DND-41 (cell line): ENCODE results near the gene ZNHIT1.

Source experiments
- CTCF ChIP-seq: IDR thresholded peaks from 2 replicates; pipeline ENCODE4 v1.5.1; 2012; ENCODE audit warnings: borderline replicate concordance, low read length, moderate library complexity, mild to moderate bottlenecking; ENCODE audit not compliant: poor library complexity, severe bottlenecking; ENCODE audit errors: extremely low read depth
- EZH2 ChIP-seq: IDR thresholded peaks from 3 replicates; pipeline ENCODE4 v1.6.1; 2012; ENCODE audit warnings: borderline replicate concordance, low read depth, mild to moderate bottlenecking, moderate library complexity, low read length, inconsistent platforms; ENCODE audit not compliant: severe bottlenecking

- TF ChIP-seq EZH2 (no peak), CTCF (no peak)
Observed at GRCh38 chr7:101235522-101235921, 17.6 kb downstream of the ZNHIT1 start.
